Raji (cell line): ENCODE measurements around the gene RASIP1.

Experiments used
- POLR2A ChIP-seq: IDR thresholded peaks from 2 replicates; pipeline ENCODE4 v1.6.1; 2011; ENCODE audit warnings: low read depth, low read length, control low read depth; ENCODE audit not compliant: insufficient read depth

Gene RASIP1

DNA sequence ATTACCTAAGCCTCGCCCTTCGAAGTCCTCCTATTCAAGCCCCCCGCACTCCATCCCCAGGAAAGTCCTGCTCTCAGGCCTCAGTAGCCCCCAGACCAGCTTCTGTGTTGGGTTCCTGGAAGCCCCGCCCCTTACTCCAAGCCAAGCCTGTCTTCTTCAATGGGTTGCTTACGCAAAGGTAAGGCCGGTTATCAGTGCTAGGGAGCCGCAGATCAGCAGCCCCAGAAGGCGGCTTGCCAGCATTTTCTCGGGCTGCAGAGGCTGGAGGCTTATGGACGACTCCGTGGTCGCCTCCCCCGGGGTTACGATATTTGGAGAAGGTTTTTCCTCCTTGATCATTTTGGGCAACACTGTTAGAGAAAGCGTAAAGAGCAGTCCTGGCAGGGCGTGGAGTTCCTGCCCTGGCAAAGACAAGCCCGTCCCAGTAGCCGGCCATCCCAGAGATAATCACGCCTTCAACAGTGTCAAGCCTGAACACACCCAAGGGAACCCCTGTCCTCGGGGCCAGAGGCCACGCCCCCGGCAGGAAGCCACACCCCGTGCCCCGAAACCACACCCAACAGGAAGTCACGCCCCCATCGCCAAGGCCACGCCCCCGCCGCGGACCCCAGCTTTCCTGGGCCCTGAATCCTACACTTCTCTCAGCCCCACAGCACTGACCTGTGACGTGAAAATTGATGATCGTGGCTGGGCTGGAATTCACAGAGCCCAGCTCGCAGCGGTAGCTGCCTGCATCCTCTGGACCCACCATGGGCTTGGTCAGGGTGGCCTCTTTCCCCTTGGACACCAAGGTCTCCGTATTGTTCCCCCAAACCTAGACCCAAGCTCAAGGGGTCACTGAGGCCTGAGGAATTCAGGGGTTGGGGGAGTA lies 954 bp upstream of the RASIP1 start:
- no peak for TF ChIP-seq POLR2A

DNA sequence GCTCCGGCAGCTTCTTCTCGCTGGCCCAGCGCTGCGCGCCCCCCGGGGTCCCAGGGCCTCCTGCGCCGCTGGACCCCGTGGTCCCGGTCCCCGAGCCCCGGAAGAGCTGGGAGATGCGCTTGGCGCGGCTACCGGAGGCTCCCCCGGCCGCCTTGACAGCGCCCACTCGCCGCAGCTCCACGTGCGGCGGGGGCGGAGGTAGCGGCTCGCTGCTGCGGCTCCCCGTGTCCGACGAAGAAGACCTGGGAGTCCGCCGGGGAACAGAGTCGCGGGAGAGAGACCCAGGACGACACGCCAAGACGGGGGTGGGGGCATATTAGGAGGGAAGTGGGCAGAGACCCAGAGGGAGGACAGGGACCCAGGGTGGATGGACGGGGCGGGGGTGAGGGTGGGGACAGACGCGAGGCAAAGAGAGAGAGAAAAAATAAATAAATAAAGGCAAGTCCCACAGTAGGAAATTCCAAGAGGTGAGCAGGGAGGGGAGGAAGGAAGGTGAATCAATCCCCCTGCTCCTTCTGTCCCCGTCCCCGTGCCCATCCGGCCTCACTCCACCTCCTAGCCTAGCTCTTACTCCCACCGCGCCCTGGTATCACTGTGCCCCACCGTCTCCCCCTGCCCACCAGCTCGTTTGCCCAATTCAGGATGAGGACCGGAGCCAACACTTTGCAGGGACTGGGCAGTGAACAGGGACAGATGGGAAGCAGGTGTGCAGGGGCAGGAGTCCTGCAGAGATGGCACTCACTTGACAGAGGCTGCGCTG lies 826 bp downstream of the RASIP1 start:
- no peak for TF ChIP-seq POLR2A

DNA sequence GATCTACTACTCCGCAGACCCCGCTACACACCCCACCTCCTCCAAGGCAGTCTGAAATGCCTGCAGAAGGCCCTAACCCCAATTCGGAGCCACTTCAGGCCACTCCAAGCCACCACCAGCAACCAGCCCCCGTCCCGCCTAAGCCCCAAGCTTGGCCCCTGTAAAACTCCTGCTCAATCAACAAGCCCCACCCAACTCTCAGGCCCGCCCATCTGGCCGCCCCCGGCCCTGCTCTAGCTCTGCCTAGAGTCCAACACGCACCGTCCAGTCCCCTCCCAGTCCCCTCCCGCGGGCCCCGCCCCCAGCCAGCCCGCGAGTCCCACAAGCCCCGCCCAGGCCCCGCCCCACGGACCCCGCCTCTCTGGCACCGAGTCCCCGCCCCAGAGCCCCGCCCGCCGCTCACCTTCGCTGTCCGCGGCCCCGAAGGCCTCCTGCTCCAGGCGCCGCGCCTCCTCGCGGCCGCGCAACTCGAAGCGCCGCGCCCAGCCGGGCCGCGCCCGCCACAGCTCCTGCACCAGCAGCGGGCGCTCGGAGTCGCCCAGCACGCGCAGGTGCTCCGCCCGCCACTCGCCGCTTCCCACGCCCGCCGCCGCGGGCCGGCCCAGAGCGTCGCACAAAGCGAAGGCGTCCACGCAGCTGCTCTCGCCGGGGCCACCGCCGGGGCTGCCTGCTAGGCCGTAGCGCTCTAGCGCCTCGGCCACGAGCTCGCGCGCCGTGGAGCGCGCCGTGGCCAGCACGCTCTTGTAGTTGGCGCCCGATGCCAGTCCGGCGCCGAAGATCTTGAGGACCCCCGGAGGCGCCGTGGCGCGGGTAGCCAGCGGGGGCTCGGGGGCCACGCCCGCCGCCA lies 1.6 kb downstream of the RASIP1 start:
- TF ChIP-seq POLR2A, result no peak

DNA sequence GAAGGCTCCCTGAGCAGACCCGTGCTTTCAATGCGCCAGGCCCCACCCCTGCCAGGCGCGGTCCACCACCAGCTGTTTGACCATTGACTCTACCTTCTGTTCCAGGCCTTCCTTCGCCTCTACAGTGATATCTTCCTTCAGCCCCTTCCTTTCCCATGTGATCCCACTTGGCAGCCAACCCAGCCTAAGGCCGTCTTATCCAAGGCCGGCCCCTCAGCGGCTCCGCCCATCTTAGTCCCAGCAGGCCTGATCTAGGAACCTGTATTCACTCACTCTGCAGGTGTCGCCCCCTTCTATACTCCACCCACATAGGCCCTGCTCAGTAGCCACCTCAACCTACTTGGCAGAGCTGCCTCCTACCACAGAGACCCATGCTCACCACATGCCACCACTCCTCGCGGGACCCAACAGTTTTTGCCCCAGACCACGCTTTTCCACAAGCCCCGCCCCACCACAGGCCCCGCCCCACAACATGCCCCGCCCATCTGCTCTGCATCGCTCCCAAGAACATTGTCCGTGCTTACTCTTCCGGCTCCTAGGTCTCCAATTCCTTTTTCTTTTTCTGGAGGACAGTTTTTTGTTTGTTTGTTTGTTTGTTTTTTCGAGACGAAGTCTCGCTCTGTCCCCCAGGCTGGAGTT lies 2.9 kb downstream of the RASIP1 start:
- TF ChIP-seq POLR2A, result no peak

DNA sequence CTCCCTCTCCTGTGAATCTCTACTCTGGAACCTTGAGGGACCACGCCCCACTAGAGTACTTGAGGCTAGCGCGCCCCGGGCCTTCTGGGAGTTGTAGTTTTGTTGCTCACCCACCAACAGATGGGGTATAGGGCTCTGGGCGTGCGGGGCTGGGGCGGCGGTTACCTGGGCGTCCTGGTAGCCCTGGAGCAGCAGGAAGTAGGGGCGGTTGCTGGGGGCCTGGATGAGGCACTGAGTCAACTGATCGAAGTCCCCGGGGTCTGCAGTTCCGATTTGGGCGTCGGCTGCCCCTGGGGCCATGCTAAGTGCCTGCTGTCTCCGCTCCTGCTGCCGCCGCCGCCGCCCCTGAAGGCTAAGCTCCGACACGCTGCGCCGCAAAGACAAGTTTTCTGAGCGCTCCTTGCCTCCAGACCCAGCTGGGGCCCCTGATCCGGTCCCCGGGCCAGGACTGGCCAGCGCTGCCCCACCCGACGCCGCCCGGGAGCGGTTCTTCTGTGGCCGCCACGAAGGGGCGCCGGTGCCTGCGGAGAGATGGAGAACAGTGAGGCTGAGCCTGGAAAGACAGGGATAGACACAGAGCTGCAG lies 5.3 kb downstream of the RASIP1 start:
- TF ChIP-seq POLR2A, result no peak

DNA sequence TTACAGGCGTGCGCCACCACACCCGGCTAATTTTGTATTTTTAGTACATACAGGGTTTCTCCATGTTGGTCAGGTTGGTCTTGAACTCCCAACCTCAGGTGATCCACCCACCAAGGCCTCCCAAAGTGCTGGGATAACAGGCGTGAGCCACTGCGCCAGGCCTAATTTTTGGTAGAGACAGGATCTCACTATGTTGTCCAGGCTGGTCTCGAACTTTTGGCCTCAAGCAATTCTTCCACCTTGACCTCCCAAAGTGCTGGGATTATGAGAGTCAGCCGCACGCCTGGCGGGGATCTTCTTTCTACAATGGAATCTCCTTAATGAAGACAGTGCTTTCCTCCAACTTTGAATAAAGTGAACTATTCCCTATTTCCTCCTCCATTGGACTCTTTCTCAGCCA lies 5.8 kb downstream of the RASIP1 start:
- TF ChIP-seq POLR2A, result no peak

DNA sequence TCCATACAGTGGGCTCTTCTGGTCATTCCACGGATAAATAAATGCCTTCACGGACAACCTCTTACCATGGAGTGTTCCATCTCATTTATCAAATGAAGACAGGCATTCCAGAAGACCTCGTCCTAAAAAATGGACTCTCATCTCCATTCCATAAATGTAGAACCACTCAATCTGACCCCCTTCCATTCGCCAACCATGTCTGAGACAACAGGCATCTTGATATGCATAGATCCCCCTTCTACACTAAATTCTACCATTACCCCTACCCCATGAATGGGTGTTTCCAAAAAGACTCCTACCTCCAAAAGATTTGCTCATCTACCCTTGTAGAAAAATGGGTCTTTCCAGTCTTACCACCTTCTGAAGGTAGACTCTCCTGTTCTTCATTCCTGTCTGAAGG lies 9.0 kb downstream of the RASIP1 start:
- no peak for TF ChIP-seq POLR2A

DNA sequence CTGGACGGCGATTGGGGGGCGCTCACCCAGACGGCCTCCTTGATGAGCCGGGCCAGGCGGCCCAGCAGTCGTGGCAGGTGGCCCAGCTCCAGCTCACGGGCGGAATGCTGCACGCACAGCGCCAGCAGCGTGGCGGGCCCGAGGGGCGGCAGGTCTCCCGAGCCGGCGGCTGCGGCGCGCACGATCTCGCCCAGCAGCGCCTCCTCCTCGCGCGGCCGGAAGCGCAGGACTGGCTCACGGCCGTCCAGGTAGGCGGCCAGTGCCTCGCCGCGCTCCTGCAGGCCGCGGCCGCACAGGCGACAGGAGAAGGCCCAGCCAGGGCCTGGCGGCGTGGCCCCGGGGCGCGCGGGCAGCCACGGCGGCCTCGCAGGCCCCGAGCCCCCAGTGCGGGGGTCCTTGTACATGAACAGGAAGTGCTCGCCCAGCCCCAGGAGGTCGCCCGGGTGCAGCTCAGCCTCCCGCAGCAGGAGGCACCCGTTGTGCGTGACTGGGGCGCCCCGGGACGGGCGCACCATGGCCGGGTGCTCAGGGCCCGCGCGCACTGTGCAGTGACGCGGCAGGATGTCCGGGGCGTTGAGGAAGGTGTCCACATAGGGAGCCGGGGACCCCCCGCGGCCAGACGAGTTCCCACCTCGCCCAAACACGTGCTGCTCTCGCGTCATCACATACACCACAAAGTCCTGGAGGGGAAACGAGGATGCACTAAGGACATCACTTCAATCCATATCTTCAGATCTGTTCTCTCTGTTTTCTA lies 11.3 kb downstream of the RASIP1 start:
- no peak for TF ChIP-seq POLR2A

DNA sequence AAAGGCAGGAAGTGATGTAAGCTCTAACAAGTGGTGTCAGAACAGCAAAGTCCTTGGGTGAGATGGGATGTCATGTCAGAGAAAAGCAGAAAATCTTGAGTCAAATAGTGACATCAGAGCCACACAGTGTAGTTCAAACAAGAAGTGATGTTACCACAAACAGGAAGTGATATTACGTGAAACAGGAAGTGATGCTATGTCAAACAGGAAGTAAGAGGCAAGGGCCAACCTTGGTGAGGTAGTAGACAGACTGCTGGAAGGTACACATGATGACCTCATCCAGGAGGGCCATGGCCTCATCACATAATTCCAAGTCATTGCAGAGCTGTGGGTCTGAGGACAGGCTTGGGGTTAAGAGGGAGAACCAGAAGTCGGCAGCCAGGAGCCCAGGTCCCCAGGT lies 13.9 kb downstream of the RASIP1 start:
- TF ChIP-seq POLR2A, result peak; percentile 53; the same call in 1 of the 2 replicates

DNA sequence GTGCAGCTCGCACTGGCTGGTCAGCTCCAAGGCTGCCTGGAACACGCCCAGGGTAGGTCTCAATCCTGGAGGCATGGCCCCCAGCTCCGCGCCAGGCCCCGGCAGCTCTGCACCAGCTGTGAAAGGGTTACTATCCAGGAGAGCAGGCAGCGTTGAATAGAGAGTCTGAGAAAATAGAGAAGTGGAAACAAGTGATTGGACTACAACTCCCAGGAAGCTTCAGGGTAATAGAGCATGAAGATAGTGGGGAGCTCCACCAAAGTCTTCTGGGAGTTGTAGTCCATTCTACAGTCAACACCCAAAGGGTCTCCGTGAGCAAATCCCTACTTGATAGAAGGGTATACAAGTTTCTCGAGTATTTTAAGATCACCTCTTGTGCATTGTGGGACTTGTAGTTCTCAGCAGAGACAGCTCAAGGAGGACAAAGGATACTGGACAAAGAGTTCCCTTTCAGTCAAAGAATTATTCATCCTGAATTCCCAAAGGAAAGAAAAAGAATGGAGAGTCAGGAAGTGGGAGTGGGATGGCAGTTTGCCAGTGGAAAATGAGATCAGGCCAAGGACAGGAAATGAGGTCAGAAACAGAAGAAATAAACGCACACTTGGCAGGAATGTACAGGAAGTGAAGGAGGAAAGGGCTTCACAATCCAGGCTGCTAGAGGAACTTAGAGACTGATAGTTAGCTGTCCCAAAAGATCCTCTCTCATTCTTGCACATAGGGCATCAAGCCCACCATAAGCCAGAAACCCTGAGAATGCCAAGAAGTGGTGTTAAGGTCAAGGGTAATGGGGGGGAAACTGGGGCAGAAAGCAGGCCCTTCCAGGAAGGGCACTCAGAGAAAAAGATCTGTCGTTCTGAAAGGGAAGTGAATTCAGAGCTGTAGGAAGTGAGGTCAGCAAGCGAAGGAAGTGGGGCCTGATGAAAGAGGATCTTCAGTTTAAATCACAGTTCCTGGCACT lies 15.3 kb downstream of the RASIP1 start:
- TF ChIP-seq POLR2A, result no peak

DNA sequence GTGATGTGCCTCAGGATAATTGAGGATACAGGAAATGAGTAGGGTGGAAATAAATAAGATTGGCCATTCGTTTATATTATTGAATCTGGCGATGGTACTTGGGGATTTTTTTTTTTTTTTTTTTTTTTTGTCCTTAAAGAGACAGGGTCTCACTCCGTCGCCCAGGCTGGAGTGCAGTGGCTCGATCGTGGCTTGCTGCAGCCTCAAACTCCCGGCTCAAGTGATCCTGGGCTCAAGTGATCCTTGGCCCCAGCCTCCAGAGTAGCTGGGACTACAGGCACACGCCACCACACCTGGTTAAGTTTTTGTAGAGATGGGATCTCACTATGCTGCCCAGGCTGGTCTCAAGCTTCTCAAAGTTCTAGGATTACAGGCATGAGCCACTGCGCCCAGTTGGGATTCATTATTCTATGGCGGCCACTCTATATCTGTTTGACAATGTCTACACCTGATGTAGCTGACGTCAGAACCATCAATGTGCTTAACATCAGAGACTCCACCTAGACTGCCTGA lies 18.2 kb downstream of the RASIP1 start:
- TF ChIP-seq POLR2A, result no peak

DNA sequence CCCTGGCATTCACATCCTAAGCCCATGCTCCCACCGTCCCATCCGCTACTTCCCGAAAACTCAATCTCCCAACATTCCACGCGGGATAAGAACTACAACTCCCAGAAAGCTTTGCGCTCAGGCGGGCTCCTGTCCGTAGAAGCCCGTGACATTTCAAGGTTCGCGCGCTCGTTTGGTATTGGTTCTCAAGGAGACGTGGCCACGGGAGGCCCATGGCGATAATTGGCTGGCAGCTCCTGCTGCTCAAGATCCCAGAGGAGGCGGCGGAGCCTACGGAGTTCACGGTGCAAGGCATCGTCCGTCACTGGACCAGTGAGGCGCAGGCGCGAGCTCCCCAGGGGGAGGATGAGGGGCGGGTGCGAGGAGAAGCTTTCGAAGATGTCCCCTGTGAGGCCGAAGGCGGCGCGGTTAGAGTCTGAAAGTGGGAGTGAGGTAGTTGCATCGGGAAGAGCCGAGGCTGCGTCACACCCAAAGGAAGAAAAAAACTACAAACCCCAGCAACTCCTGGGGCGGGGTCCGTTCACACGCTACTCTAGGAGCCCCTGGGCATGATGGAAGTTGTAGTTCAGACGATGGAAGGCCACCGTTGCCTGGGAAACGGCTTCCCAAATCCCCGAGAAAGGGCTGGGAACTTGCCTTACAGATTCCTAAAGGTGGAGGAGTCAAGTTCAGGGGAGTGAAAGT lies 19.7 kb downstream of the RASIP1 start:
- TF ChIP-seq POLR2A, result peak; percentile 78
